ENCODE measurements around the gene UBL7.

GRCh38 chr15:74504836-74505235 is 43.9 kb upstream of the UBL7 start:
- TF ChIP-seq CTCF (IDR thresholded peaks at IDR 0.05): no peak
- no peak for TF ChIP-seq POLR2A (IDR thresholded peaks at IDR 0.05)
- no peak for TF ChIP-seq EP300 (IDR thresholded peaks at IDR 0.05)
- no peak for TF ChIP-seq POLR2AphosphoS5 (IDR thresholded peaks at IDR 0.05)

Data from gastroesophageal sphincter (tissue), 3 donors.